ENCODE data around the gene TACC2. TPM values are rescaled to one million over a fixed set of nuclear protein-coding genes. Genes with fewer than 3 reads are reported as not detected.

TACC2 gene
- total and polyA plus RNA-seq, 2 experiments from 2014 or later: 30.8 to 35.9 TPM

GRCh38 chr10:122034149-122034756 is 45.3 kb downstream of the TACC2 start (continued):
- no peak for TF ChIP-seq REST (IDR thresholded peaks at IDR 0.05; ENCODE audit: unreplicated experiment)
- TF ChIP-seq STAT1 (IDR thresholded peaks at IDR 0.05; ENCODE audit: unreplicated experiment): no peak
- no peak for TF ChIP-seq NANOG (IDR thresholded peaks at IDR 0.05; ENCODE audit: borderline replicate concordance)
- no peak for TF ChIP-seq CREB1 (CRISPR knock-in tag; IDR thresholded peaks at IDR 0.05; ENCODE audit: low read depth)
- TF ChIP-seq ZNF331 (CRISPR knock-in tag; IDR thresholded peaks at IDR 0.05; ENCODE audit: low read depth): no peak
- TF ChIP-seq POLR2AphosphoS5 (IDR thresholded peaks at IDR 0.05; ENCODE audit: low read depth): no peak
- TF ChIP-seq CTCF (conservative IDR thresholded peaks at IDR 0.05; ENCODE audit: low read depth in 2 of 2): no peak

GRCh38 chr10:122040786-122041185 is 51.8 kb downstream of the TACC2 start:
- H3K79me2 ChIP-seq (replicated peaks; ENCODE audit: insufficient read depth): no peaks in the 10 kb centered on the region
- no peaks in the 10 kb centered on the region; the same call in 1 of the 2 replicates for H3K9me2 ChIP-seq (ENCODE audit: insufficient read depth)
- no peak for DNase-seq (ENCODE audit: low spot score)
- H3K9me3 Mint-ChIP-seq: no peaks in the 10 kb centered on the region; the same call in 2 of the 3 replicates
- H3K27me3 Mint-ChIP-seq (ENCODE audit: insufficient read depth, low read depth, poor library complexity): peaks cover 2% of the 10 kb centered on the region
- no peak overlapping the region for H3K27ac ChIP-seq (ENCODE audit: low read depth)
- H2AFZ ChIP-seq: no peak overlapping the region
- no peaks in the 10 kb centered on the region for H3K36me3 ChIP-seq (ENCODE audit: insufficient read depth)
- H4K20me1 ChIP-seq (replicated peaks; ENCODE audit: insufficient read depth): no peaks in the 10 kb centered on the region
- H3K4me1 ChIP-seq (ENCODE audit: insufficient read depth): peaks cover 19% of the 10 kb centered on the region
- no peak overlapping the region for H3K4me3 ChIP-seq
- no peak overlapping the region for H3K27ac Mint-ChIP-seq
- no peaks in the 10 kb centered on the region for H3K36me3 Mint-ChIP-seq (ENCODE audit: low read depth)
- H3K4me1 Mint-ChIP-seq: peaks cover 23% of the 10 kb centered on the region
- no peak overlapping the region for H3K4me3 Mint-ChIP-seq
- H3F3A ChIP-seq (replicated peaks; ENCODE audit: low read depth): no peaks in the 10 kb centered on the region; the same call in 1 of the 2 replicates
- no peak for ATAC-seq
- H3K4me2 ChIP-seq: no peak overlapping the region
- H3K27me3 ChIP-seq (ENCODE audit: insufficient read depth): no peaks in the 10 kb centered on the region
- TF ChIP-seq EZH2 (IDR thresholded peaks at IDR 0.05; ENCODE audit: low read depth, unreplicated experiment) (no peak), ETS1 (IDR thresholded peaks at IDR 0.05) (no peak), ZNF114 (CRISPR knock-in tag; IDR thresholded peaks at IDR 0.05) (no peak), CTCF (conservative IDR thresholded peaks at IDR 0.05; ENCODE audit: low read depth in 2 of 2) (no peak), CREB1 (CRISPR knock-in tag; IDR thresholded peaks at IDR 0.05; ENCODE audit: low read depth) (no peak), POLR2AphosphoS5 (IDR thresholded peaks at IDR 0.05; ENCODE audit: low read depth) (no peak), EZH2phosphoT487 (IDR thresholded peaks at IDR 0.05; ENCODE audit: unreplicated experiment) (no peak)
